HG02678 (cell line): ENCODE measurements around the gene PROSER3.

ENCODE experiments used
- ATAC-seq: cut with Tn5 transposase; IDR thresholded peaks from one replicate; pipeline ENCODE4 v1.9.1; 2021; ENCODE audit warnings: mild to moderate bottlenecking, moderate library complexity; ENCODE audit not compliant: unreplicated experiment

Gene PROSER3

GRCh38 chr19:35816846-35817245, 58.9 kb downstream of the PROSER3 start:
- no peak for ATAC-seq

GRCh38 chr19:35818445-35818844, 60.5 kb downstream of the PROSER3 start:
- no peak for ATAC-seq
